Measurements from ENCODE around the gene PFN3.

DNA sequence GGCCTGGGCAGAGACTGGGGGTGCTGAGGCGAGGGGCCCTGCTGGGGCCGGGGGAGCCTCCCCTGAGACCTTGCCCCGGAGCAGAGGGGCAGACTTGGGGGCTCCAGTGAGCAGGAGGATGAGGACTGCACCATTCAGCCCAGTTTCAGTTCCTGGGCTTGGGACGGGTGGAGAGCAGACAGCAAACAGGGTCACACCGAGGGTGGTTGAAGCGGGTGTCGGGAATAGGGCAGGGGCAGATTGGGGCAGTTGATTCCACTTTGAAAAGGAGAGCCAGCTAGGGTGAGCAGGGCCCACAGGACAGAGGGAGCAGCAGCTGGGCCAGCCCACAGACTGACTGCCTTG, 30.5 kb upstream of the PFN3 start:
- TF ChIP-seq POLR2AphosphoS5 (IDR thresholded peaks at IDR 0.05) (no peak), POLR2A (IDR thresholded peaks at IDR 0.05) (no peak)
- TF ChIP-seq, protein P1, sequence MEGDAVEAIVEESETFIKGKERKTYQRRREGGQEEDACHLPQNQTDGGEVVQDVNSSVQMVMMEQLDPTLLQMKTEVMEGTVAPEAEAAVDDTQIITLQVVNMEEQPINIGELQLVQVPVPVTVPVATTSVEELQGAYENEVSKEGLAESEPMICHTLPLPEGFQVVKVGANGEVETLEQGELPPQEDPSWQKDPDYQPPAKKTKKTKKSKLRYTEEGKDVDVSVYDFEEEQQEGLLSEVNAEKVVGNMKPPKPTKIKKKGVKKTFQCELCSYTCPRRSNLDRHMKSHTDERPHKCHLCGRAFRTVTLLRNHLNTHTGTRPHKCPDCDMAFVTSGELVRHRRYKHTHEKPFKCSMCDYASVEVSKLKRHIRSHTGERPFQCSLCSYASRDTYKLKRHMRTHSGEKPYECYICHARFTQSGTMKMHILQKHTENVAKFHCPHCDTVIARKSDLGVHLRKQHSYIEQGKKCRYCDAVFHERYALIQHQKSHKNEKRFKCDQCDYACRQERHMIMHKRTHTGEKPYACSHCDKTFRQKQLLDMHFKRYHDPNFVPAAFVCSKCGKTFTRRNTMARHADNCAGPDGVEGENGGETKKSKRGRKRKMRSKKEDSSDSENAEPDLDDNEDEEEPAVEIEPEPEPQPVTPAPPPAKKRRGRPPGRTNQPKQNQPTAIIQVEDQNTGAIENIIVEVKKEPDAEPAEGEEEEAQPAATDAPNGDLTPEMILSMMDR (IDR thresholded peaks at IDR 0.05), result no peak

Data from gastroesophageal sphincter (tissue), 3 donors.